CD14-positive monocyte (primary cell): ENCODE measurements around the gene PUM1. TPM values are rescaled to one million over a fixed set of nuclear protein-coding genes. Genes with fewer than 3 reads are reported as not detected.

Experiments used
- DNase-seq, 3 donors: peaks; one replicate each; pipeline ENCODE4 v3.0.0-alpha.2; 2011 to 2022
- H2AFZ ChIP-seq: 2 replicates; pipeline ENCODE4 v1.6.0; 2012; ENCODE audit warnings: mild to moderate bottlenecking, low read depth, low read length, inconsistent platforms; ENCODE audit not compliant: insufficient read depth, poor library complexity, severe bottlenecking
- H3K27ac ChIP-seq, 2 donors: 1 replicate in 1 of 2; 2 replicates in 1 of 2; pipeline ENCODE4 v1.5.1; 2012 to 2013; ENCODE audit warnings: low read length in 2 of 2, control low read depth in 1 of 2, inconsistent platforms in 1 of 2, low read depth in 1 of 2, mild to moderate bottlenecking in 1 of 2
- H3K27me3 ChIP-seq, 2 donors: one replicate each; pipeline versions ENCODE4 v1.6.0 to v1.6.1; 2011 to 2013; ENCODE audit warnings: low read length in 2 of 2; ENCODE audit not compliant: control insufficient read depth in 2 of 2, insufficient read depth in 2 of 2
- H3K36me3 ChIP-seq, 2 donors: replicated peaks in 1 of 2; 1 replicate in 1 of 2; 2 replicates in 1 of 2; pipeline versions ENCODE4 v1.5.1 to v1.6.1; 2012 to 2013; ENCODE audit warnings: low read length in 2 of 2, control low read depth in 1 of 2, inconsistent platforms in 1 of 2, mild to moderate bottlenecking in 1 of 2; ENCODE audit not compliant: insufficient read depth in 2 of 2, control insufficient read depth in 1 of 2
- H3K4me1 ChIP-seq, 2 donors: 1 replicate in 1 of 2; 2 replicates in 1 of 2; pipeline versions ENCODE4 v1.5.1 to v1.6.1; 2012 to 2013; ENCODE audit warnings: low read length in 2 of 2, control low read depth in 1 of 2, inconsistent platforms in 1 of 2, mild to moderate bottlenecking in 1 of 2, moderate library complexity in 1 of 2; ENCODE audit not compliant: insufficient read depth in 2 of 2, control insufficient read depth in 1 of 2
- H3K4me2 ChIP-seq: replicated peaks from 2 replicates; pipeline ENCODE3; 2012; ENCODE audit warnings: low read length, moderate library complexity, mild to moderate bottlenecking; ENCODE audit not compliant: poor library complexity, severe bottlenecking; ENCODE audit errors: extremely low read depth
- H3K4me3 ChIP-seq, 3 experiments: fragments of 200-600 bp in 1 of 3; sonication (generic) in 1 of 3; replicated peaks in 1 of 3; 1 replicate in 2 of 3; 2 replicates in 1 of 3; pipeline ENCODE4 v1.5.1; 2011 to 2013; ENCODE audit warnings: low read length in 3 of 3, mild to moderate bottlenecking in 3 of 3, control low read depth in 2 of 3, low read depth in 2 of 3, inconsistent platforms in 1 of 3, moderate library complexity in 1 of 3
- H3K79me2 ChIP-seq: 2 replicates; pipeline ENCODE4 v1.6.0; 2012; ENCODE audit warnings: mild to moderate bottlenecking, control low read depth, inconsistent platforms, low read length, moderate library complexity; ENCODE audit not compliant: insufficient read depth
- H3K9ac ChIP-seq: 2 replicates; pipeline ENCODE4 v1.6.0; 2017; ENCODE audit warnings: low read length, mild to moderate bottlenecking; ENCODE audit not compliant: insufficient read depth, poor library complexity, severe bottlenecking
- H3K9me3 ChIP-seq, 2 donors: replicated peaks in 1 of 2; 1 replicate in 1 of 2; 2 replicates in 1 of 2; pipeline versions ENCODE4 v1.5.1 to v1.6.1; 2012 to 2013; ENCODE audit warnings: low read length in 2 of 2, control low read depth in 1 of 2; ENCODE audit not compliant: control insufficient read depth in 1 of 2, insufficient read depth in 1 of 2
- H4K20me1 ChIP-seq: 2 replicates; pipeline ENCODE4 v1.6.0; 2012; ENCODE audit warnings: mild to moderate bottlenecking, low read length, control low read depth, moderate library complexity; ENCODE audit not compliant: insufficient read depth
- H3K27ac Mint-ChIP-seq, 7 donors: one replicate each; pipeline ENCODE4 v1.8.0; 2020; ENCODE audit warnings: mild to moderate bottlenecking in 7 of 7, mixed read lengths in 7 of 7, moderate library complexity in 6 of 7, inconsistent platforms in 2 of 7
- H3K27me3 Mint-ChIP-seq, 3 donors: one replicate each; pipeline ENCODE4 v1.8.0; 2021 to 2022; ENCODE audit warnings: low read depth in 3 of 3, mild to moderate bottlenecking in 3 of 3, mixed read lengths in 3 of 3, moderate library complexity in 3 of 3, inconsistent platforms in 1 of 3
- H3K36me3 Mint-ChIP-seq, 2 donors: one replicate each; pipeline ENCODE4 v1.8.0; 2020; ENCODE audit warnings: mixed read lengths in 2 of 2, inconsistent platforms in 1 of 2, mild to moderate bottlenecking in 1 of 2
- H3K4me1 Mint-ChIP-seq: one replicate; pipeline ENCODE4 v1.8.0; 2020; ENCODE audit warnings: mild to moderate bottlenecking, mixed read lengths
- H3K4me3 Mint-ChIP-seq, 2 donors: one replicate each; pipeline ENCODE4 v1.8.0; 2020; ENCODE audit warnings: mild to moderate bottlenecking in 2 of 2, mixed read lengths in 2 of 2, moderate library complexity in 1 of 2
- H3K9me3 Mint-ChIP-seq, 7 donors: one replicate each; pipeline ENCODE4 v1.8.0; 2020 to 2022; ENCODE audit warnings: mixed read lengths in 7 of 7, mild to moderate bottlenecking in 6 of 7, moderate library complexity in 6 of 7, inconsistent platforms in 2 of 7
- WGBS: methylation state at CpG from one replicate; pipeline ENCODE4 v1.1.5; 2013; ENCODE audit warnings: missing lambda C conversion rate; ENCODE audit not compliant: insufficient coverage; 5-methylcytosine and 5-hydroxymethylcytosine counted together
- intact Hi-C, 2 donors: fragments of 100-400 bp; cut with micrococcal nuclease; formaldehyde crosslinking; loops; one replicate each; pipeline versions ENCODE4 v1.15.0 to v1.15.1; 2023
- polyA plus RNA-seq, 3 donors: library from polyadenylated mRNA; depleted of rRNA in 1 of 3; unstranded in 2 of 3; stranded (reverse) in 1 of 3; fragments of 300-500 nt in 2 of 3; fragments of >200 nt in 1 of 3; fragmentation: Illumina TruSeq in 2 of 3; gene quantifications; 1 replicate in 2 of 3; 2 replicates in 1 of 3; pipeline ENCODE4 v1.2.3, GENCODE V29; 2012 to 2021
- TF ChIP-seq, protein P1 (sequence below): fragments of 200-600 bp; IDR thresholded peaks from one replicate; pipeline ENCODE4 v1.8.0; 2022; ENCODE audit warnings: antibody characterized with exemption, mild to moderate bottlenecking

PUM1 gene
- polyA plus RNA-seq, 3 donors: 55.0 to 86.1 (median 62.4) TPM

DNA sequence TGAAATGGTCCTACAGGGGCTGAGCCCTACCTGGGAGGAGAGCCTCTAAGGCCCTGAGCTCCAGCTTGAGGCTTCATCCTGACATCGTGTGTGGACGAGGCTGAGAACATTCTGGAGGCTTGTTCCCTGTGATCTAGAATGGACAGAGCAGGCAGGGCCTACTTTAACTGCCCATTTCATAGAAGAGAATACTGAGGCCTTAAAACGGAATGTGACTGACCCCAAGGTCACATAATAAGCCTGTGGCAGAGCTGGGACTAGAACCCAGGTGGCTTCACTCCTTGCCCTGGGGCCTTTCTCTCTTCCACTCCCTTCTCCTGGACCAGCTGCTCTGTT lies 151.0 kb downstream of the PUM1 start:
- Histone ChIP-seq H3K79me2 (no peaks in the 10 kb centered on the region), H3K9ac (no peak overlapping the region), H3K4me2 (no peak overlapping the region), H3K4me3 (no peak overlapping the region), H3K9me3 (no peaks in the 10 kb centered on the region), H4K20me1 (no peaks in the 10 kb centered on the region), H3K27ac (no peak overlapping the region), H3K4me1 (peaks cover 70 to 73% of the 10 kb centered on the region in 2 donors), H3K36me3 (no peaks in the 10 kb centered on the region), H3K27me3 (peaks cover 0 to 3% of the 10 kb centered on the region in 2 donors), H2AFZ (no peak overlapping the region)
- H3K4me3 Mint-ChIP-seq: no peak overlapping the region
- peaks cover 7 to 12% (median 7%) of the 10 kb centered on the region in 3 donors for H3K27me3 Mint-ChIP-seq
- intact Hi-C loops: loop anchor here (5.0 kb wide), 2 partner anchors 132 to 197 kb away; no protein-coding TSS in a partner anchor
- H3K36me3 Mint-ChIP-seq: peaks cover 4 to 8% of the 10 kb centered on the region in 2 donors
- H3K4me1 Mint-ChIP-seq: peaks cover 71% of the 10 kb centered on the region
- peak overlapping the region in 2 of 7 donors; percentile 22 to 50 for H3K27ac Mint-ChIP-seq
- H3K9me3 Mint-ChIP-seq: peaks cover 0 to 1% (median 0%) of the 10 kb centered on the region in 7 donors
- WGBS: 87% methylated on average over 3 of the region's 3 CpGs
- no peak for DNase-seq
- TF ChIP-seq, protein P1, sequence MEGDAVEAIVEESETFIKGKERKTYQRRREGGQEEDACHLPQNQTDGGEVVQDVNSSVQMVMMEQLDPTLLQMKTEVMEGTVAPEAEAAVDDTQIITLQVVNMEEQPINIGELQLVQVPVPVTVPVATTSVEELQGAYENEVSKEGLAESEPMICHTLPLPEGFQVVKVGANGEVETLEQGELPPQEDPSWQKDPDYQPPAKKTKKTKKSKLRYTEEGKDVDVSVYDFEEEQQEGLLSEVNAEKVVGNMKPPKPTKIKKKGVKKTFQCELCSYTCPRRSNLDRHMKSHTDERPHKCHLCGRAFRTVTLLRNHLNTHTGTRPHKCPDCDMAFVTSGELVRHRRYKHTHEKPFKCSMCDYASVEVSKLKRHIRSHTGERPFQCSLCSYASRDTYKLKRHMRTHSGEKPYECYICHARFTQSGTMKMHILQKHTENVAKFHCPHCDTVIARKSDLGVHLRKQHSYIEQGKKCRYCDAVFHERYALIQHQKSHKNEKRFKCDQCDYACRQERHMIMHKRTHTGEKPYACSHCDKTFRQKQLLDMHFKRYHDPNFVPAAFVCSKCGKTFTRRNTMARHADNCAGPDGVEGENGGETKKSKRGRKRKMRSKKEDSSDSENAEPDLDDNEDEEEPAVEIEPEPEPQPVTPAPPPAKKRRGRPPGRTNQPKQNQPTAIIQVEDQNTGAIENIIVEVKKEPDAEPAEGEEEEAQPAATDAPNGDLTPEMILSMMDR: no peak

DNA sequence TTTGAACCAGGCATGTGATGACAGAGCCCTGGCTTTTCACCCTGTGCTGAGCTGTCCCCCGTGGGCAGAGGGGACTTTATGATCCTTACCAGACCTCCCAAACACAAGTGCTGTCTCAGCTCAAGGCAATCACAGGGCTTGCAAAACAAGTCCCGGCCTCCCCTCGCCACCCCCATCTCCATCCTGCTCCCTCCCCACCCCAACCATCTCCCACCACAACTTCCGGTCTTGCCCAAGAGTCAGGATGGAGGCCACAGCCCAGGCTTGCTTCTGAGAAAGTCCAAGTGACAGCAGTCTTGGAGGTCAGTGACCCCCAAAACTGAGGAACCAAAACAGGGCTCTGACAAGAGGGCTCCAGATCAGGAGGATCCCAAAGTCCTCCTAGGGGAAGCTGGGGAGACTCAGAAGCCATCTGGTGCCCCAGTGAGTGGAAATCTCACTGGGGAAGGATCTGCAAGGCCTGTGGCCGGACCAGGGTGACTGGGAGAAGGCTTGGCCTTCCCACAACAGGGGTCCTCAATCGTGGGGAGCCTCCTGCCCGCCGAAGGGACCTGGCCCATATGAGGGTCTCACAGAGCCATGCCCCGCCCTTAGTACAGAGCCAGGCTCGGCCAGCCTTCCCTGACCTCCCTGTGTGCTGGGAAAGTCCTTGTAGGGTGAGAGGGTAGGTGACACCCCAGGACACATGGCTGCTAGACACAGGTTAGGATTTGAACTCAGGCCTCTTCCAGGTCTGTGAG lies 152.4 kb downstream of the PUM1 start:
- H3K27me3 Mint-ChIP-seq: peaks cover 14 to 20% (median 15%) of the 10 kb centered on the region in 3 donors
- peak overlapping the region; percentile 52 to 62 for H3K27ac ChIP-seq
- WGBS: 42% methylated on average over 10 of the region's 10 CpGs

More for the DNA sequence above, 152.4 kb downstream of the PUM1 start:
- H3K36me3 Mint-ChIP-seq: peaks cover 6 to 8% of the 10 kb centered on the region in 2 donors
- Histone ChIP-seq H3K9me3 (no peaks in the 10 kb centered on the region), H3K4me1 (peaks cover 65 to 66% of the 10 kb centered on the region in 2 donors), H3K79me2 (no peaks in the 10 kb centered on the region), H3K27me3 (peaks cover 0 to 11% of the 10 kb centered on the region in 2 donors), H3K36me3 (no peaks in the 10 kb centered on the region), H3K4me2 (peak overlapping the region; percentile 55), H4K20me1 (no peaks in the 10 kb centered on the region), H3K9ac (peak overlapping the region; percentile 19), H3K4me3 (peak overlapping the region in 1 of 3 experiments; percentile 38), H2AFZ (peak overlapping the region; percentile 24)
- peaks cover 66% of the 10 kb centered on the region for H3K4me1 Mint-ChIP-seq
- intact Hi-C loops: loop anchor here (5.0 kb wide), 2 partner anchors 131 to 196 kb away; no protein-coding TSS in a partner anchor
- H3K4me3 Mint-ChIP-seq: peak overlapping the region; percentile 20 to 76
- H3K27ac Mint-ChIP-seq: peak overlapping the region; percentile 55 to 89 (median 76)
- peaks cover 0 to 6% (median 0%) of the 10 kb centered on the region in 7 donors for H3K9me3 Mint-ChIP-seq
- TF ChIP-seq, protein P1: no peak
- peak; percentile 64 to 74 (median 67) for DNase-seq
